SK-N-SH (cell line): Measurements from ENCODE around the gene XCL1.

ENCODE experiments used
- EP300 ChIP-seq, 2 experiments: IDR thresholded peaks; 2 replicates each; pipeline versions ENCODE4 v1.4.0 to v1.6.1; 2012; ENCODE audit warnings: borderline replicate concordance in 1 of 2, low read depth in 1 of 2, low read length in 1 of 2
- FOSL2 ChIP-seq: IDR thresholded peaks from 2 replicates; pipeline ENCODE4 v1.4.0; 2012; ENCODE audit warnings: low read depth, mild to moderate bottlenecking, moderate library complexity, borderline replicate concordance
- SIN3A ChIP-seq: IDR thresholded peaks from 2 replicates; pipeline ENCODE4 v1.6.1; 2012; ENCODE audit warnings: low read depth, mild to moderate bottlenecking, low read length, moderate library complexity, borderline replicate concordance
- YY1 ChIP-seq: IDR thresholded peaks from 2 replicates; pipeline ENCODE4 v1.4.0; 2012; ENCODE audit warnings: low read depth, mild to moderate bottlenecking
- TF ChIP-seq, protein P1 (sequence below): fragments of 200-600 bp; sonication (generic); IDR thresholded peaks from 2 replicates; pipeline ENCODE4 v1.6.1; 2017; ENCODE audit warnings: antibody characterized with exemption, mild to moderate bottlenecking, moderate library complexity

DNA sequence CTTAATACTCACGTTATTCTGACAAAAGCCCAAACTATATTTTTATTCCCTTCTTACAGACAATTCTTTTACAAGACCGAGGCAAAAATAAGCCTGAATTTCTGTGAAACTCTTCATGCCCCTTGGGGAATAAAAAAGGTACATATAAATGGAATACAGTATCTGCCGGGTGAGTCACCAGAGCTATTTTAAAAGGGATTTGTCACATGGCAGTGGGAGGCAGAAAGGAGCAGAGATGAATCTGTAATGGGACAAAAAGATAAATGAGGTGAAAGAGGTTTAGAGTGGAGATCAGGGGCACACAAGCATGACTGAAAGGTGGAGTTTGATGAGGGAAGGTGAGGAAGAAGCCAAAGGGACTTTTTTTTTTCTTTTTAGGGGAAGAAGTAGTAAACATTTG lies 8.8 kb downstream of the XCL1 start:
- TF ChIP-seq SIN3A, result no peak
- peak; percentile 72; the same call in 1 of the 2 replicates for TF ChIP-seq FOSL2
- no peak for TF ChIP-seq YY1
- TF ChIP-seq, protein P1, sequence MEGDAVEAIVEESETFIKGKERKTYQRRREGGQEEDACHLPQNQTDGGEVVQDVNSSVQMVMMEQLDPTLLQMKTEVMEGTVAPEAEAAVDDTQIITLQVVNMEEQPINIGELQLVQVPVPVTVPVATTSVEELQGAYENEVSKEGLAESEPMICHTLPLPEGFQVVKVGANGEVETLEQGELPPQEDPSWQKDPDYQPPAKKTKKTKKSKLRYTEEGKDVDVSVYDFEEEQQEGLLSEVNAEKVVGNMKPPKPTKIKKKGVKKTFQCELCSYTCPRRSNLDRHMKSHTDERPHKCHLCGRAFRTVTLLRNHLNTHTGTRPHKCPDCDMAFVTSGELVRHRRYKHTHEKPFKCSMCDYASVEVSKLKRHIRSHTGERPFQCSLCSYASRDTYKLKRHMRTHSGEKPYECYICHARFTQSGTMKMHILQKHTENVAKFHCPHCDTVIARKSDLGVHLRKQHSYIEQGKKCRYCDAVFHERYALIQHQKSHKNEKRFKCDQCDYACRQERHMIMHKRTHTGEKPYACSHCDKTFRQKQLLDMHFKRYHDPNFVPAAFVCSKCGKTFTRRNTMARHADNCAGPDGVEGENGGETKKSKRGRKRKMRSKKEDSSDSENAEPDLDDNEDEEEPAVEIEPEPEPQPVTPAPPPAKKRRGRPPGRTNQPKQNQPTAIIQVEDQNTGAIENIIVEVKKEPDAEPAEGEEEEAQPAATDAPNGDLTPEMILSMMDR, result no peak
- no peak for TF ChIP-seq EP300 (IDR thresholded peaks at IDR 0.05; ENCODE audit: borderline replicate concordance in 1 of 2, low read depth in 1 of 2, low read length in 1 of 2)
